Vagina (tissue), 2 donors: Measurements from ENCODE around the gene ATG14. TPM values are rescaled to one million over a fixed set of nuclear protein-coding genes. Genes with fewer than 3 reads are reported as not detected.

Source experiments
- DNase-seq, 2 donors: peaks; one replicate each; pipeline ENCODE4 v3.0.0-alpha.2; 2017; ENCODE audit errors: extremely low spot score in 2 of 2
- H3K27ac ChIP-seq: fragments of 200-600 bp; sonication (generic); one replicate; pipeline ENCODE4 v1.5.1; 2019
- H3K27me3 ChIP-seq: fragments of 200-600 bp; sonication (generic); one replicate; pipeline ENCODE4 v1.5.1; 2019
- H3K36me3 ChIP-seq, 2 donors: fragments of 200-600 bp; sonication (generic); one replicate each; pipeline ENCODE4 v1.5.1; 2017 to 2019
- H3K4me1 ChIP-seq: fragments of 200-600 bp; sonication (generic); one replicate; pipeline ENCODE4 v1.5.1; 2019
- H3K4me3 ChIP-seq, 2 donors: fragments of 200-600 bp; sonication (generic); 1 replicate in 1 of 2; 2 replicates in 1 of 2; pipeline ENCODE4 v1.5.1; 2016 to 2019
- H3K9me3 ChIP-seq: fragments of 200-600 bp; sonication (generic); one replicate; pipeline ENCODE4 v1.5.1; 2019
- POLR2A ChIP-seq, 2 donors: fragments of 450-650 bp; IDR thresholded peaks; one replicate each; pipeline ENCODE4 v1.6.1; 2017; ENCODE audit warnings: antibody characterized with exemption in 2 of 2, mild to moderate bottlenecking in 2 of 2, moderate library complexity in 2 of 2
- POLR2AphosphoS5 ChIP-seq, 2 donors: sonication (generic); formaldehyde crosslinking; IDR thresholded peaks; one replicate each; pipeline ENCODE4 v1.9.0; 2017; ENCODE audit warnings: antibody characterized with exemption in 2 of 2, mild to moderate bottlenecking in 2 of 2, low read depth in 1 of 2; ENCODE audit not compliant: insufficient read depth in 1 of 2
- intact Hi-C: fragments of 100-400 bp; cut with DNase I; formaldehyde crosslinking; loops from one replicate; pipeline ENCODE4 v1.15.1; 2023
- total RNA-seq: library from RNA; depleted of rRNA; stranded (reverse); fragments of >200 nt; gene quantifications from one replicate; pipeline ENCODE4 v1.2.3, GENCODE V29; 2016
- TF ChIP-seq, protein P1 (sequence below), 3 experiments: fragments of 450-650 bp in 2 of 3; fragments of 200-600 bp in 1 of 3; sonication (generic) in 1 of 3; IDR thresholded peaks; one replicate each; pipeline ENCODE4 v1.5.1; 2017 to 2019; ENCODE audit warnings: antibody characterized with exemption in 3 of 3, mild to moderate bottlenecking in 2 of 3, moderate library complexity in 2 of 3

Gene ATG14
- total RNA-seq, 1 donor from 2014 or later, result 11.5 TPM

DNA sequence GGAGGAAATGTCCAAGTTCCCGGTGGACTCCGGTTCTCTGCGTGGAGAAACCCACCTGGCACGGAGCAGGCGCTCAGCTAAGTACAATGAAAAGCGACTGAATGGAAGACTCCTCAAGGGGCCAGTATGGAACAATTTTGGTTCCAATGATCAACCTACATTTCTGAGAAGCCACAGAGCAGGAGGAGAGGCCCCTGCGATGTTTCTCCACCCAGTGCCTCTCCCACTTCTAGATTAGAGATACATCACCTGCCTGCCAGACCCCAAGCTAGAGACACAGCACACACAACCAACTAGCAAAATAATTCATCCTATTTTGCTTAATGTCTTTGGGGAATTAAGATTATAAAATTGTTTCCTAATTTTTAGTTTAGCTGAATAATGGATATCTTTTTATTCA, 38.8 kb downstream of the ATG14 start:
- intact Hi-C loops, result no loop called here
- no peaks in the 10 kb centered on the region for H3K27me3 ChIP-seq
- DNase-seq, result no peak
- TF ChIP-seq POLR2AphosphoS5 (IDR thresholded peaks at IDR 0.05; ENCODE audit: insufficient read depth in 1 of 2, low read depth in 1 of 2), result no peak
- TF ChIP-seq, protein P1, sequence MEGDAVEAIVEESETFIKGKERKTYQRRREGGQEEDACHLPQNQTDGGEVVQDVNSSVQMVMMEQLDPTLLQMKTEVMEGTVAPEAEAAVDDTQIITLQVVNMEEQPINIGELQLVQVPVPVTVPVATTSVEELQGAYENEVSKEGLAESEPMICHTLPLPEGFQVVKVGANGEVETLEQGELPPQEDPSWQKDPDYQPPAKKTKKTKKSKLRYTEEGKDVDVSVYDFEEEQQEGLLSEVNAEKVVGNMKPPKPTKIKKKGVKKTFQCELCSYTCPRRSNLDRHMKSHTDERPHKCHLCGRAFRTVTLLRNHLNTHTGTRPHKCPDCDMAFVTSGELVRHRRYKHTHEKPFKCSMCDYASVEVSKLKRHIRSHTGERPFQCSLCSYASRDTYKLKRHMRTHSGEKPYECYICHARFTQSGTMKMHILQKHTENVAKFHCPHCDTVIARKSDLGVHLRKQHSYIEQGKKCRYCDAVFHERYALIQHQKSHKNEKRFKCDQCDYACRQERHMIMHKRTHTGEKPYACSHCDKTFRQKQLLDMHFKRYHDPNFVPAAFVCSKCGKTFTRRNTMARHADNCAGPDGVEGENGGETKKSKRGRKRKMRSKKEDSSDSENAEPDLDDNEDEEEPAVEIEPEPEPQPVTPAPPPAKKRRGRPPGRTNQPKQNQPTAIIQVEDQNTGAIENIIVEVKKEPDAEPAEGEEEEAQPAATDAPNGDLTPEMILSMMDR (IDR thresholded peaks at IDR 0.05), result no peak
- no peak for TF ChIP-seq POLR2A (IDR thresholded peaks at IDR 0.05)
- peaks cover 3 to 49% of the 10 kb centered on the region in 2 donors for H3K36me3 ChIP-seq
- no peak overlapping the region for H3K27ac ChIP-seq
- no peaks in the 10 kb centered on the region for H3K4me1 ChIP-seq
- H3K4me3 ChIP-seq, result no peak overlapping the region
- H3K9me3 ChIP-seq, result no peaks in the 10 kb centered on the region

DNA sequence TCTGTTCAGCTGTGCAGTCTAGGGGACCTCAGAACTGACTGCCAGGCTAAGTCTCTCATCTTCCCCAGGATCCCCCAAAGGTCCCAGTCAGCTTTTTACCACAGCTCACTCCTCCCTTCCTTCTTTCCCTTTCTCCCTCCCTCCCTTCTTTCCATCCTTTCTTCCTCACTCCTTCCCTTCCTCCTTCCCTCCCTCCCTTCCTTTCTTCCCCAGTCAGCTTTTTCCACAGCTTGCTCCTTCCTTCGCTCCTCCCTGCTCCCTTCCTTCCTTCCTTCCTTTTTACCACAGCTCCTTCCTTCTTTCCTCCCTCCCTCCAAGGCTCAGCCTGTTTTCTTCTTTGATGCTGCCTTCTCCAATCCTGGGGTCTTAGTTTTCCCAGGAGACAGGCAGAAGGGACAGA, 39.2 kb downstream of the ATG14 start:
- H3K4me1 ChIP-seq, result peaks cover under 1% of the 10 kb centered on the region
- H3K36me3 ChIP-seq, result peaks cover 3 to 51% of the 10 kb centered on the region in 2 donors
- no peak overlapping the region for H3K4me3 ChIP-seq
- no peaks in the 10 kb centered on the region for H3K27me3 ChIP-seq
- intact Hi-C loops, result no loop called here
- DNase-seq, result no peak
- TF ChIP-seq POLR2A (IDR thresholded peaks at IDR 0.05) (no peak), POLR2AphosphoS5 (IDR thresholded peaks at IDR 0.05; ENCODE audit: insufficient read depth in 1 of 2, low read depth in 1 of 2) (no peak)
- TF ChIP-seq, protein P1 (IDR thresholded peaks at IDR 0.05), result no peak
- no peak overlapping the region for H3K27ac ChIP-seq
- H3K9me3 ChIP-seq, result no peaks in the 10 kb centered on the region

DNA sequence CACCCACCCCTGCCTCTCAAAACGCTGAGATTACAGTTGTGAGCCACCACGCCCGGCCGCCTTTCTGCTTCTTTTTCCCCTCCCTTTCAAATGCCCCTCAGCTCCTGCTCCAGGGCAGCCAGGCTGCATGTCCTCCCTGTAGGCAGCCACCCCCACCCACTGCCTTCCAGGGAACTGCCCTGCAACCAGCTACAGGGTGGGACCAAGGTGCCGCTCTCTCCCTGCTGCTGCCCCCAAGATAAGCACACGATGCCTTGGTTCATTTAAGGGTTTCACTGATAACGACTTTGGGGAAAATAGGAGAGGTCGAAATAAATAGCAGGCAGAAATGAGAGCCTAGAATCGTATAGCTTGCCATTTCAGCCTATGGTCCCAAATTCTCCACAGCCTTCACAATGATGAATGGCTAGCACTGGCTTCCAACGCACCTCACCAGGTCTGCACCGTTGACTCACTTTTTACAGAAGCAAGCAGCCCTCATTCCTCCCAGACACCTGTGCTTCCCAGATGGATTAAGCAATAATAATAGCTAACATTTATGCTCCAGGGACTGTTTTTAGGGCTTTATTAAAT, 40.7 kb downstream of the ATG14 start:
- Histone ChIP-seq H3K36me3 (peaks cover 3 to 39% of the 10 kb centered on the region in 2 donors), H3K4me1 (peaks cover 12% of the 10 kb centered on the region), H3K27me3 (no peaks in the 10 kb centered on the region), H3K9me3 (no peaks in the 10 kb centered on the region), H3K27ac (no peak overlapping the region), H3K4me3 (no peak overlapping the region)
- DNase-seq, result no peak
- TF ChIP-seq POLR2A (IDR thresholded peaks at IDR 0.05) (no peak), POLR2AphosphoS5 (IDR thresholded peaks at IDR 0.05; ENCODE audit: insufficient read depth in 1 of 2, low read depth in 1 of 2) (no peak)
- TF ChIP-seq, protein P1 (IDR thresholded peaks at IDR 0.05), result no peak
- intact Hi-C loops, result no loop called here

DNA sequence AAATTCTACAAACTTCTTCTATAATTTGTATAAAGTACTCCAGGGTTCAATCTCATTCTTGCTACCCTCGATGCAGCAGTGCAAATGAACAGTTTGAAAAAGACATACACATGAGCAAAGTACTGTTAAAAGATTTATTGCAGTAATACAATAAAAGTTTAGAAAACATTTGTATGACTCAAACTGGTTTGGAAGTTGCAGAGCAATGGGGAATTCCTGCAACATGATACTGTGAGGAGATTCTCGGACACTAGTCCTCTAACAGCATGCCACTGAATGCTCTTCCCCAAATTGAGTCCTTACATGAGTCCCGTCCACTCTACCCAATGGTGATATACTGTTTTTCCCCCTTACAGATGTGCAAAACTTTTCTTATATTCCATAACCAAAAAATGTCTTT, 45.4 kb downstream of the ATG14 start:
- H3K9me3 ChIP-seq, result no peaks in the 10 kb centered on the region
- H3K36me3 ChIP-seq, result peaks cover 0 to 25% of the 10 kb centered on the region in 2 donors
- intact Hi-C loops, result no loop called here
- TF ChIP-seq POLR2A (IDR thresholded peaks at IDR 0.05) (no peak), POLR2AphosphoS5 (IDR thresholded peaks at IDR 0.05; ENCODE audit: insufficient read depth in 1 of 2, low read depth in 1 of 2) (no peak)
- TF ChIP-seq, protein P1 (IDR thresholded peaks at IDR 0.05), result no peak
- H3K4me3 ChIP-seq, result no peak overlapping the region
- peak overlapping the region; percentile 39 for H3K27ac ChIP-seq
- DNase-seq, result no peak
- H3K4me1 ChIP-seq, result peaks cover 22% of the 10 kb centered on the region
- H3K27me3 ChIP-seq, result no peaks in the 10 kb centered on the region

DNA sequence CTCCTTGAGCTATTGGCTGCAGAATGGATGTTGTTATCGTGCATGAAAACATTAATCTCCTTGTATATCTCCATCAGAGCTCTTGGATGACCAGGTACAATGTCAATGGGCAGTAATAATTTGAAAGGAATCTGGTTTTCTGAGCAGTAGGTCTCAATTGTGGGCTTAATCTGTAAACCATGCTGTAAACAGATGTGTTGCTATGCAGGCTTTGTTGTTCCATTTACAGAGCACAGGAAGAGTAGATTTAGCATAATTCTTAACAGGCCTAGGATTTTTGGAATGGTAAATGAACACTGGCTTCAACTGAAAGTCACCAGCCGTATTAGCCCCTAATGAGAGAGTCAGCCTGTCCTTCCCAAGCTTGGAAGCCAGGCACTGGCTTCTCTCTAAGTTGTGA, 50.4 kb downstream of the ATG14 start:
- no peaks in the 10 kb centered on the region for H3K27me3 ChIP-seq
- H3K9me3 ChIP-seq, result no peaks in the 10 kb centered on the region
- H3K27ac ChIP-seq, result no peak overlapping the region
- intact Hi-C loops, result no loop called here
- H3K36me3 ChIP-seq, result no peaks in the 10 kb centered on the region
- no peak overlapping the region for H3K4me3 ChIP-seq
- H3K4me1 ChIP-seq, result peaks cover 11% of the 10 kb centered on the region
- TF ChIP-seq, protein P1 (IDR thresholded peaks at IDR 0.05), result no peak
- TF ChIP-seq POLR2A (IDR thresholded peaks at IDR 0.05) (no peak), POLR2AphosphoS5 (IDR thresholded peaks at IDR 0.05; ENCODE audit: insufficient read depth in 1 of 2, low read depth in 1 of 2) (no peak)
- no peak for DNase-seq
